GM12878 (cell line): ENCODE measurements around the gene TOMM34. TPM values are rescaled to one million over a fixed set of nuclear protein-coding genes. Genes with fewer than 3 reads are reported as not detected.

Experiments used
- ATAC-seq: fragments of 200-7000 bp; cut with Tn5 transposase; 3 replicates; pipeline ENCODE4 v1.9.1; 2020; ENCODE audit warnings: mild to moderate bottlenecking, moderate library complexity
- BruUV-seq: library from RNA; stranded (reverse); fragments of 400-500 nt; replicated peaks from 2 replicates; lab custom pipeline; 2021; lab: Mats Ljungman, UMichigan
- CTCF ChIA-PET: fragments of 300-600 bp; sonication (Branson Sonifier 250); formaldehyde crosslinking; extraction: SDS; loops from one replicate; lab custom pipeline; 2021; ENCODE audit warnings: inconsistent platforms; lab: Yijun Ruan, JAX
- POLR2A ChIA-PET: fragments of 350-600 bp; formaldehyde crosslinking; extraction: SDS; loops from one replicate; lab custom pipeline; 2021; ENCODE audit warnings: inconsistent platforms; lab: Charles Lee
- RAD21 ChIA-PET: fragments of 300-600 bp; sonication (Branson Sonifier 250); formaldehyde crosslinking; loops from one replicate; lab custom pipeline; 2023; ENCODE audit warnings: antibody characterized with exemption; ENCODE audit not compliant: unreplicated experiment; lab: Charles Lee
- SMC1A ChIA-PET: fragments of 300-600 bp; sonication (Branson Sonifier 250); formaldehyde crosslinking; loops from one replicate; lab custom pipeline; 2023; ENCODE audit not compliant: unreplicated experiment, uncharacterized antibody; lab: Charles Lee
- DNase-seq: peaks from one replicate; pipeline ENCODE4 v3.0.0-alpha.2; 2011; ENCODE audit warnings: low read depth, low spot score
- FAIRE-seq: peaks from 3 replicates; lab custom pipeline; 2011; peaks lifted over from hg19 to GRCh38; lab: Jason Lieb, UNC
- H2AFZ ChIP-seq: 2 replicates; pipeline ENCODE4 v1.6.0; 2011; ENCODE audit warnings: low read depth, low read length, control low read depth; ENCODE audit not compliant: control insufficient read depth
- H3K27ac ChIP-seq: 2 replicates; pipeline ENCODE4 v1.5.1; 2011; ENCODE audit warnings: control low read depth; ENCODE audit not compliant: control insufficient read depth, insufficient read depth
- H3K27me3 ChIP-seq, 2 experiments: replicated peaks in 1 of 2; 2 replicates each; pipeline versions ENCODE4 v1.6.0 to v1.6.1; 2011; ENCODE audit warnings: low read length in 1 of 2; ENCODE audit not compliant: control insufficient read depth in 2 of 2, insufficient read depth in 2 of 2
- H3K36me3 ChIP-seq, 2 experiments: 2 replicates each; pipeline ENCODE4 v1.5.1; 2011; ENCODE audit warnings: low read length in 1 of 2; ENCODE audit not compliant: control insufficient read depth in 2 of 2, insufficient read depth in 2 of 2
- H3K4me1 ChIP-seq: 2 replicates; pipeline ENCODE4 v1.6.1; 2011; ENCODE audit warnings: mild to moderate bottlenecking, low read length, moderate library complexity, mixed read lengths; ENCODE audit not compliant: control insufficient read depth, insufficient read depth
- H3K4me2 ChIP-seq: 2 replicates; pipeline ENCODE4 v1.6.0; 2011; ENCODE audit warnings: control low read depth; ENCODE audit not compliant: control insufficient read depth, insufficient read depth
- H3K4me3 ChIP-seq: fragments of 200-600 bp; sonication (generic); 2 replicates; pipeline ENCODE4 v1.5.1; 2016
- H3K79me2 ChIP-seq: 2 replicates; pipeline ENCODE4 v1.6.0; 2011; ENCODE audit warnings: low read length; ENCODE audit not compliant: control insufficient read depth, insufficient read depth
- H3K9ac ChIP-seq: 2 replicates; pipeline ENCODE4 v1.8.0; 2011; ENCODE audit warnings: low read length, control low read depth, mixed read lengths; ENCODE audit not compliant: control insufficient read depth, insufficient read depth
- H3K9me3 ChIP-seq: replicated peaks from 3 replicates; pipeline ENCODE4 v1.5.1; 2011; ENCODE audit warnings: mild to moderate bottlenecking, low read length; ENCODE audit not compliant: control insufficient read depth, insufficient read depth
- H4K20me1 ChIP-seq: 2 replicates; pipeline ENCODE4 v1.6.0; 2011; ENCODE audit not compliant: control insufficient read depth, insufficient read depth
- ASH2L ChIP-seq: fragments of 300-600, 200-600 bp; sonication (generic); IDR thresholded peaks from 2 replicates; pipeline ENCODE4 v1.6.1; 2017; ENCODE audit warnings: low read depth, mild to moderate bottlenecking, borderline replicate concordance
- E2F8 ChIP-seq: fragments of 450-650 bp; IDR thresholded peaks from 2 replicates; pipeline ENCODE4 v1.6.1; 2018; ENCODE audit warnings: mild to moderate bottlenecking, low read depth, moderate library complexity; ENCODE audit not compliant: partially characterized antibody
- RUNX3 ChIP-seq: IDR thresholded peaks from 2 replicates; pipeline ENCODE4 v1.6.1; 2012; ENCODE audit warnings: low read length, inconsistent platforms
- SREBF1 ChIP-seq: IDR thresholded peaks from 2 replicates; pipeline ENCODE4 v1.6.1; 2012; ENCODE audit warnings: mild to moderate bottlenecking, low read length
- ZNF217 ChIP-seq: fragments of 450-650 bp; IDR thresholded peaks from 2 replicates; pipeline ENCODE4 v1.6.1; 2017; ENCODE audit warnings: antibody characterized with exemption, mild to moderate bottlenecking
- WGBS: methylation state at CpG from one replicate; pipeline ENCODE4 v1.1.6; 2016; ENCODE audit warnings: low lambda C conversion rate; ENCODE audit not compliant: insufficient replicate concordance, insufficient coverage; ENCODE audit errors: missing lambda C conversion rate; 5-methylcytosine and 5-hydroxymethylcytosine counted together
- in situ Hi-C: fragments of 300-500 bp; cut with MboI; formaldehyde crosslinking; loops from 9 replicates; pipeline ENCODE4 v1.14.3; 2018; ENCODE audit warnings: mixed read lengths
- intact Hi-C: fragments of 100-400 bp; cut with micrococcal nuclease; formaldehyde crosslinking; loops from one replicate; pipeline ENCODE4 v1.14.2; 2022; ENCODE audit not compliant: unreplicated experiment
- polyA plus RNA-seq, 11 experiments: library from polyadenylated mRNA; depleted of rRNA in 4 of 11; unstranded in 6 of 11; stranded (reverse) in 5 of 11; fragments of >200 nt; fragmentation: Nextera tagmentation in 4 of 11; fragmentation: Illumina TruSeq in 1 of 11; extraction: Ambion mirVana in 4 of 11; extraction: Trizol in 1 of 11; gene quantifications; 1 replicate in 1 of 11; 2 replicates in 10 of 11; pipeline versions ENCODE4 v1.2.1 to v1.2.3, GENCODE V29; 2011 to 2016; ENCODE audit warnings: inconsistent platforms in 2 of 11, missing spikeins in 2 of 11, low read depth in 1 of 11
- total RNA-seq, 4 experiments: library from RNA; depleted of rRNA in 3 of 4; stranded (reverse); fragments of >200 nt in 3 of 4; fragmentation: Illumina TruSeq in 1 of 4; extraction: Trizol in 1 of 4; gene quantifications; 2 replicates each; pipeline versions ENCODE4 v1.2.1 to v1.2.3, GENCODE V29; 2013 to 2021
- TF ChIP-seq, protein P1 (sequence below): fragments of 450-650 bp; IDR thresholded peaks from 2 replicates; pipeline ENCODE4 v1.6.1; 2017; ENCODE audit warnings: mild to moderate bottlenecking, low read depth, inconsistent platforms; ENCODE audit not compliant: poor library complexity, severe bottlenecking
- TF ChIP-seq, protein P2 (sequence below): fragments of 450-650 bp; IDR thresholded peaks from 2 replicates; pipeline ENCODE4 v1.6.1; 2017; ENCODE audit warnings: borderline replicate concordance
- TF ChIP-seq, protein P3 (sequence below): IDR thresholded peaks from 2 replicates; pipeline ENCODE4 v1.6.1; 2011; ENCODE audit warnings: borderline replicate concordance, low read depth, mild to moderate bottlenecking, moderate library complexity, low read length; ENCODE audit not compliant: insufficient read depth, poor library complexity, severe bottlenecking
- TF ChIP-seq, protein P4 (sequence below): IDR thresholded peaks from 2 replicates; pipeline ENCODE4 v1.6.1; 2012; ENCODE audit warnings: mild to moderate bottlenecking, low read depth, low read length
- TF ChIP-seq, protein P5 (sequence below): IDR thresholded peaks from 2 replicates; pipeline ENCODE4 v1.6.1; 2012; ENCODE audit warnings: low read length, inconsistent platforms

TOMM34 gene
- total and polyA plus RNA-seq, 10 of the 15 experiments (the other 5 are each of a cell fraction or from before 2014, with no cell fraction given), result 14.0 to 73.8 (median 43.9) TPM

- ChIA-PET RAD21 (no interaction called here), POLR2A (no interaction called here), CTCF (interaction anchor here (0.8 to 2.0 kb wide), 6 partner anchors 9 to 148 kb away, joined by 3 to 10 read pairs (median 4); no protein-coding TSS in a partner anchor), SMC1A (interaction anchor here (1.2 to 2.4 kb wide), 4 partner anchors 9 to 64 kb away, joined by 4 to 12 read pairs (median 6); partner anchors contain the start of gene TOMM34)
- intact Hi-C loops (no loop called here), in situ Hi-C loops (no loop called here)
- no peaks in the 10 kb centered on the region for H3K27me3 ChIP-seq
- H3K4me3 ChIP-seq, result no peak overlapping the region
- H3K9ac ChIP-seq, result no peak overlapping the region
- no peaks in the 10 kb centered on the region for H3K4me1 ChIP-seq
- H3K79me2 ChIP-seq, result no peaks in the 10 kb centered on the region
- BruUV-seq, result no TSS peak
- no peak overlapping the region for H2AFZ ChIP-seq
- no peak for DNase-seq
- WGBS, result 90% methylated on average over 5 of the region's 5 CpGs
- H4K20me1 ChIP-seq, result no peaks in the 10 kb centered on the region; the same call in 1 of the 2 replicates
- FAIRE-seq, result no peak
- peaks cover 18 to 60% of the 10 kb centered on the region in 2 experiments for H3K36me3 ChIP-seq
- no peak overlapping the region for H3K4me2 ChIP-seq
- no peak for ATAC-seq
- H3K9me3 ChIP-seq, result no peaks in the 10 kb centered on the region
- H3K27ac ChIP-seq, result no peak overlapping the region
- TF ChIP-seq, protein P1, sequence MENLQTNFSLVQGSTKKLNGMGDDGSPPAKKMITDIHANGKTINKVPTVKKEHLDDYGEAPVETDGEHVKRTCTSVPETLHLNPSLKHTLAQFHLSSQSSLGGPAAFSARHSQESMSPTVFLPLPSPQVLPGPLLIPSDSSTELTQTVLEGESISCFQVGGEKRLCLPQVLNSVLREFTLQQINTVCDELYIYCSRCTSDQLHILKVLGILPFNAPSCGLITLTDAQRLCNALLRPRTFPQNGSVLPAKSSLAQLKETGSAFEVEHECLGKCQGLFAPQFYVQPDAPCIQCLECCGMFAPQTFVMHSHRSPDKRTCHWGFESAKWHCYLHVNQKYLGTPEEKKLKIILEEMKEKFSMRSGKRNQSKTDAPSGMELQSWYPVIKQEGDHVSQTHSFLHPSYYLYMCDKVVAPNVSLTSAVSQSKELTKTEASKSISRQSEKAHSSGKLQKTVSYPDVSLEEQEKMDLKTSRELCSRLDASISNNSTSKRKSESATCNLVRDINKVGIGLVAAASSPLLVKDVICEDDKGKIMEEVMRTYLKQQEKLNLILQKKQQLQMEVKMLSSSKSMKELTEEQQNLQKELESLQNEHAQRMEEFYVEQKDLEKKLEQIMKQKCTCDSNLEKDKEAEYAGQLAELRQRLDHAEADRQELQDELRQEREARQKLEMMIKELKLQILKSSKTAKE, result no peak
- TF ChIP-seq SREBF1, result no peak
- TF ChIP-seq, protein P2, sequence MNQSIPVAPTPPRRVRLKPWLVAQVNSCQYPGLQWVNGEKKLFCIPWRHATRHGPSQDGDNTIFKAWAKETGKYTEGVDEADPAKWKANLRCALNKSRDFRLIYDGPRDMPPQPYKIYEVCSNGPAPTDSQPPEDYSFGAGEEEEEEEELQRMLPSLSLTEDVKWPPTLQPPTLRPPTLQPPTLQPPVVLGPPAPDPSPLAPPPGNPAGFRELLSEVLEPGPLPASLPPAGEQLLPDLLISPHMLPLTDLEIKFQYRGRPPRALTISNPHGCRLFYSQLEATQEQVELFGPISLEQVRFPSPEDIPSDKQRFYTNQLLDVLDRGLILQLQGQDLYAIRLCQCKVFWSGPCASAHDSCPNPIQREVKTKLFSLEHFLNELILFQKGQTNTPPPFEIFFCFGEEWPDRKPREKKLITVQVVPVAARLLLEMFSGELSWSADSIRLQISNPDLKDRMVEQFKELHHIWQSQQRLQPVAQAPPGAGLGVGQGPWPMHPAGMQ, result no peak
- TF ChIP-seq, protein P3, sequence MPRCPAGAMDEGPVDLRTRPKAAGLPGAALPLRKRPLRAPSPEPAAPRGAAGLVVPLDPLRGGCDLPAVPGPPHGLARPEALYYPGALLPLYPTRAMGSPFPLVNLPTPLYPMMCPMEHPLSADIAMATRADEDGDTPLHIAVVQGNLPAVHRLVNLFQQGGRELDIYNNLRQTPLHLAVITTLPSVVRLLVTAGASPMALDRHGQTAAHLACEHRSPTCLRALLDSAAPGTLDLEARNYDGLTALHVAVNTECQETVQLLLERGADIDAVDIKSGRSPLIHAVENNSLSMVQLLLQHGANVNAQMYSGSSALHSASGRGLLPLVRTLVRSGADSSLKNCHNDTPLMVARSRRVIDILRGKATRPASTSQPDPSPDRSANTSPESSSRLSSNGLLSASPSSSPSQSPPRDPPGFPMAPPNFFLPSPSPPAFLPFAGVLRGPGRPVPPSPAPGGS, result no peak
- no peak for TF ChIP-seq ASH2L
- TF ChIP-seq E2F8, result no peak
- no peak for TF ChIP-seq ZNF217
- TF ChIP-seq, protein P4, sequence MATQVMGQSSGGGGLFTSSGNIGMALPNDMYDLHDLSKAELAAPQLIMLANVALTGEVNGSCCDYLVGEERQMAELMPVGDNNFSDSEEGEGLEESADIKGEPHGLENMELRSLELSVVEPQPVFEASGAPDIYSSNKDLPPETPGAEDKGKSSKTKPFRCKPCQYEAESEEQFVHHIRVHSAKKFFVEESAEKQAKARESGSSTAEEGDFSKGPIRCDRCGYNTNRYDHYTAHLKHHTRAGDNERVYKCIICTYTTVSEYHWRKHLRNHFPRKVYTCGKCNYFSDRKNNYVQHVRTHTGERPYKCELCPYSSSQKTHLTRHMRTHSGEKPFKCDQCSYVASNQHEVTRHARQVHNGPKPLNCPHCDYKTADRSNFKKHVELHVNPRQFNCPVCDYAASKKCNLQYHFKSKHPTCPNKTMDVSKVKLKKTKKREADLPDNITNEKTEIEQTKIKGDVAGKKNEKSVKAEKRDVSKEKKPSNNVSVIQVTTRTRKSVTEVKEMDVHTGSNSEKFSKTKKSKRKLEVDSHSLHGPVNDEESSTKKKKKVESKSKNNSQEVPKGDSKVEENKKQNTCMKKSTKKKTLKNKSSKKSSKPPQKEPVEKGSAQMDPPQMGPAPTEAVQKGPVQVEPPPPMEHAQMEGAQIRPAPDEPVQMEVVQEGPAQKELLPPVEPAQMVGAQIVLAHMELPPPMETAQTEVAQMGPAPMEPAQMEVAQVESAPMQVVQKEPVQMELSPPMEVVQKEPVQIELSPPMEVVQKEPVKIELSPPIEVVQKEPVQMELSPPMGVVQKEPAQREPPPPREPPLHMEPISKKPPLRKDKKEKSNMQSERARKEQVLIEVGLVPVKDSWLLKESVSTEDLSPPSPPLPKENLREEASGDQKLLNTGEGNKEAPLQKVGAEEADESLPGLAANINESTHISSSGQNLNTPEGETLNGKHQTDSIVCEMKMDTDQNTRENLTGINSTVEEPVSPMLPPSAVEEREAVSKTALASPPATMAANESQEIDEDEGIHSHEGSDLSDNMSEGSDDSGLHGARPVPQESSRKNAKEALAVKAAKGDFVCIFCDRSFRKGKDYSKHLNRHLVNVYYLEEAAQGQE, result no peak
- no peak for TF ChIP-seq RUNX3
- TF ChIP-seq, protein P5, sequence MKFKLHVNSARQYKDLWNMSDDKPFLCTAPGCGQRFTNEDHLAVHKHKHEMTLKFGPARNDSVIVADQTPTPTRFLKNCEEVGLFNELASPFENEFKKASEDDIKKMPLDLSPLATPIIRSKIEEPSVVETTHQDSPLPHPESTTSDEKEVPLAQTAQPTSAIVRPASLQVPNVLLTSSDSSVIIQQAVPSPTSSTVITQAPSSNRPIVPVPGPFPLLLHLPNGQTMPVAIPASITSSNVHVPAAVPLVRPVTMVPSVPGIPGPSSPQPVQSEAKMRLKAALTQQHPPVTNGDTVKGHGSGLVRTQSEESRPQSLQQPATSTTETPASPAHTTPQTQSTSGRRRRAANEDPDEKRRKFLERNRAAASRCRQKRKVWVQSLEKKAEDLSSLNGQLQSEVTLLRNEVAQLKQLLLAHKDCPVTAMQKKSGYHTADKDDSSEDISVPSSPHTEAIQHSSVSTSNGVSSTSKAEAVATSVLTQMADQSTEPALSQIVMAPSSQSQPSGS, result no peak
Measured at GRCh38 chr20:44948107-44948506, 12.1 kb downstream of the TOMM34 start.
